ENCODE results near the gene CTNNA3.

CTNNA3 gene

DNA sequence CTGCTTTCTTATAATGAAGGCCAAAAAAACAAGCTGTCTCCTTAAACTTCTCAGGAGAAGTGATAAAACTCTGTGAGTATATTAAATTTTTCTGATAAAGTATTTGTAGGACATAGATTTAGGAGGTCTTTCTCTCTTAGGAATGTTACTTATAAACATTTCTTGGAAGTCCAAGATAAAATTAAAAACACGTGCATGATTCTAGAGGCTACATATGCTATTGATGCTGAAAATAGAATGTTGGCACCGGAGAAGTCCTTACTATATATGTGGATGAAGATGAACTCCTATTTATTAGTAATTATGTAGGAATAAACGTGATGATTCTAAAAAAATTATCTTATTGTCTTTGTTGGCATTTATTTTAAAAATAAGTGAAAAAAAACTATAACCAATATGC is 1011.4 kb downstream of the CTNNA3 start:
- H3K9ac ChIP-seq (ENCODE audit: low read length): no peak overlapping the region
- H3K36me3 ChIP-seq (ENCODE audit: control insufficient read depth, low read depth, low read length): no peaks in the 10 kb centered on the region
- H3K27me3 ChIP-seq (ENCODE audit: control insufficient read depth, insufficient read depth, low read length): no peaks in the 10 kb centered on the region
- H3K9me3 ChIP-seq (ENCODE audit: control insufficient read depth, low read depth, low read length): no peaks in the 10 kb centered on the region
- no peak overlapping the region for H3K4me3 ChIP-seq (ENCODE audit: low read length)
- no peaks in the 10 kb centered on the region for H3K4me1 ChIP-seq (ENCODE audit: control insufficient read depth, low read depth, low read length)
- no peak overlapping the region for H3K27ac ChIP-seq (ENCODE audit: low read length)

DNA sequence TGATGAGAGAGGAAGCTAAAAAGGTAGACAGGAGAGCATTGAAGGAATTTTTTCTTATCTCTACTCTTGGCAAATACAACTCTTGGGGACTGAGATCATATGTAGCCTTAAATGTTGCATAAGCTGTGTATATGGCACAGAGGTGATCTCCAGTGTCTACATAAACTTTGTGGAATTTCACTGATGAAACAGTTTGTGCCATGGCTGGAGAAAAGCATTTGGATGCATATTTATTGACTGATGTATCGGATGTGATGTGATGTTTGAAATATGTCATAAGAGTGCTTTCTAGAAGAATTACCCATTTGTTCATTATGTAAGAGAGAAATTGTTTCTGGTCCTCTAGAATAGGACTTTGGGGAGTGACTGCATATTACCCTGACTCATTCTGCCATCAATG is 1015.1 kb downstream of the CTNNA3 start:
- Histone ChIP-seq H3K27me3 (ENCODE audit: control insufficient read depth, insufficient read depth, low read length) (no peaks in the 10 kb centered on the region), H3K27ac (ENCODE audit: low read length) (no peak overlapping the region), H3K9ac (ENCODE audit: low read length) (no peak overlapping the region)

GRCh38 chr10:66678521-66678920 is 1017.5 kb downstream of the CTNNA3 start:
- no peak overlapping the region for H3K4me3 ChIP-seq (ENCODE audit: low read length)
- H3K9ac ChIP-seq (ENCODE audit: low read length): no peak overlapping the region
- no peaks in the 10 kb centered on the region for H3K27me3 ChIP-seq (ENCODE audit: control insufficient read depth, insufficient read depth, low read length)
- no peak overlapping the region for H3K27ac ChIP-seq (ENCODE audit: low read length)
- H3K36me3 ChIP-seq (ENCODE audit: control insufficient read depth, low read depth, low read length): no peaks in the 10 kb centered on the region
- no peaks in the 10 kb centered on the region for H3K4me1 ChIP-seq (ENCODE audit: control insufficient read depth, low read depth, low read length)
- H3K9me3 ChIP-seq (ENCODE audit: control insufficient read depth, low read depth, low read length): no peaks in the 10 kb centered on the region

More for the DNA sequence above, 1015.1 kb downstream of the CTNNA3 start:
- Histone ChIP-seq H3K9me3 (ENCODE audit: control insufficient read depth, low read depth, low read length) (no peaks in the 10 kb centered on the region), H3K4me3 (ENCODE audit: low read length) (no peak overlapping the region), H3K4me1 (ENCODE audit: control insufficient read depth, low read depth, low read length) (no peaks in the 10 kb centered on the region), H3K36me3 (ENCODE audit: control insufficient read depth, low read depth, low read length) (no peaks in the 10 kb centered on the region)

- no peak overlapping the region for H3K4me3 ChIP-seq (ENCODE audit: low read length)
- no peaks in the 10 kb centered on the region for H3K27me3 ChIP-seq (ENCODE audit: control insufficient read depth, insufficient read depth, low read length)
- no peaks in the 10 kb centered on the region for H3K4me1 ChIP-seq (ENCODE audit: control insufficient read depth, low read depth, low read length)
- H3K9me3 ChIP-seq (ENCODE audit: control insufficient read depth, low read depth, low read length): no peaks in the 10 kb centered on the region
- no peak overlapping the region for H3K9ac ChIP-seq (ENCODE audit: low read length)
- H3K27ac ChIP-seq (ENCODE audit: low read length): no peak overlapping the region
- no peaks in the 10 kb centered on the region for H3K36me3 ChIP-seq (ENCODE audit: control insufficient read depth, low read depth, low read length)
Measured at GRCh38 chr10:66673071-66673470, 1022.9 kb downstream of the CTNNA3 start.

DNA sequence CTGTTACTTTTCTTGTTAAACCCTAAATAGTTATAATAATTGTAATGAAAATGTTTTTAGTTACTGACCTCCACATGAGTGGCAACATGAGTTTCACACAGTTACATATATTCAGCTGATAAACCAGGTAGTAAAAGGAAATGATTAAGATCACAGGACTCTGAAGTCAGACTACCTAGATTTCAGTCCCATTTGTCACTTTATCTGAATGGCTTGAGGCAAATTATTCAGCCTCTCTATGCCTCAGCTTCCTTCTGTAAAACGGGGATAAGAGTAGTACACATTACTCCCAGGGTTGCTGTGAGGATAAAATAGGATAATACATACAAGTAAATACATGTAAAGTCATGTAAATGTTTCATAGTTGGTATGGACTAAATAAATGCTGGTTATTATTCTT is 1024.4 kb downstream of the CTNNA3 start:
- Histone ChIP-seq H3K27me3 (ENCODE audit: control insufficient read depth, insufficient read depth, low read length) (no peaks in the 10 kb centered on the region), H3K9ac (ENCODE audit: low read length) (no peak overlapping the region), H3K4me3 (ENCODE audit: low read length) (no peak overlapping the region), H3K27ac (ENCODE audit: low read length) (no peak overlapping the region), H3K4me1 (ENCODE audit: control insufficient read depth, low read depth, low read length) (no peaks in the 10 kb centered on the region), H3K36me3 (ENCODE audit: control insufficient read depth, low read depth, low read length) (no peaks in the 10 kb centered on the region), H3K9me3 (ENCODE audit: control insufficient read depth, low read depth, low read length) (no peaks in the 10 kb centered on the region)

- Histone ChIP-seq H3K9me3 (ENCODE audit: control insufficient read depth, low read depth, low read length) (no peaks in the 10 kb centered on the region), H3K4me3 (ENCODE audit: low read length) (no peak overlapping the region), H3K27me3 (ENCODE audit: control insufficient read depth, insufficient read depth, low read length) (no peaks in the 10 kb centered on the region), H3K36me3 (ENCODE audit: control insufficient read depth, low read depth, low read length) (no peaks in the 10 kb centered on the region), H3K27ac (ENCODE audit: low read length) (no peak overlapping the region), H3K4me1 (ENCODE audit: control insufficient read depth, low read depth, low read length) (no peaks in the 10 kb centered on the region), H3K9ac (ENCODE audit: low read length) (no peak overlapping the region)
Measured at GRCh38 chr10:66671064-66671463, 1024.9 kb downstream of the CTNNA3 start.

GRCh38 chr10:66656499-66656898 is 1039.5 kb downstream of the CTNNA3 start:
- no peak overlapping the region for H3K9ac ChIP-seq (ENCODE audit: low read length)
- H3K4me3 ChIP-seq (ENCODE audit: low read length): no peak overlapping the region
- H3K9me3 ChIP-seq (ENCODE audit: control insufficient read depth, low read depth, low read length): peaks cover 4% of the 10 kb centered on the region

DNA sequence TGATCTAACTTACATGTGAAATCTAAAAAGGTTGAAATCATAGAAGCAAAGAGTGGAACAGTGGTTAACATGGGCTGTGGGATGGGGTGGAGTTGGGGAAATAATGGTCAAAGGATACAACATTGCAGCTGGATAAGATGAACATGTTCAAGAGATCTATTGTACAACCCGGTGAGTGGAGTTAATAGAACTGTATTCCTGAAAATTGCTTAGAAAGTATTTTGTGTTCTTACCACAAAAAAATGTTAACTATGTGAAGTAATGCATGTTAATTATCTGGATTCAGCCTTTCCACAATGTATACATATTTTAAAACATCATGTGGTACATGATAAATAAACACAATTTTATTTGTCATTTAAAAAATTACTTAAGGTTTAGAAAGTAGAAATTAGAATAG is 1041.1 kb downstream of the CTNNA3 start:
- Histone ChIP-seq H3K27ac (ENCODE audit: low read length) (no peak overlapping the region), H3K9me3 (ENCODE audit: control insufficient read depth, low read depth, low read length) (peaks cover 4% of the 10 kb centered on the region), H3K4me3 (ENCODE audit: low read length) (no peak overlapping the region), H3K27me3 (ENCODE audit: control insufficient read depth, insufficient read depth, low read length) (no peaks in the 10 kb centered on the region), H3K9ac (ENCODE audit: low read length) (no peak overlapping the region), H3K36me3 (ENCODE audit: control insufficient read depth, low read depth, low read length) (no peaks in the 10 kb centered on the region), H3K4me1 (ENCODE audit: control insufficient read depth, low read depth, low read length) (no peaks in the 10 kb centered on the region)

More at GRCh38 chr10:66656499-66656898, 1039.5 kb downstream of the CTNNA3 start:
- Histone ChIP-seq H3K36me3 (ENCODE audit: control insufficient read depth, low read depth, low read length) (no peaks in the 10 kb centered on the region), H3K27ac (ENCODE audit: low read length) (no peak overlapping the region), H3K4me1 (ENCODE audit: control insufficient read depth, low read depth, low read length) (no peaks in the 10 kb centered on the region), H3K27me3 (ENCODE audit: control insufficient read depth, insufficient read depth, low read length) (no peaks in the 10 kb centered on the region)

- no peaks in the 10 kb centered on the region for H3K27me3 ChIP-seq (ENCODE audit: control insufficient read depth, insufficient read depth, low read length)
- H3K4me3 ChIP-seq (ENCODE audit: low read length): no peak overlapping the region
- no peaks in the 10 kb centered on the region for H3K36me3 ChIP-seq (ENCODE audit: control insufficient read depth, low read depth, low read length)
- no peak overlapping the region for H3K9ac ChIP-seq (ENCODE audit: low read length)
- H3K9me3 ChIP-seq (ENCODE audit: control insufficient read depth, low read depth, low read length): peaks cover 4% of the 10 kb centered on the region
- H3K27ac ChIP-seq (ENCODE audit: low read length): no peak overlapping the region
- no peaks in the 10 kb centered on the region for H3K4me1 ChIP-seq (ENCODE audit: control insufficient read depth, low read depth, low read length)
Measured at GRCh38 chr10:66651308-66652082, 1044.5 kb downstream of the CTNNA3 start.

- Histone ChIP-seq H3K4me3 (ENCODE audit: low read length) (no peak overlapping the region), H3K27me3 (ENCODE audit: control insufficient read depth, insufficient read depth, low read length) (no peaks in the 10 kb centered on the region), H3K27ac (ENCODE audit: low read length) (no peak overlapping the region), H3K4me1 (ENCODE audit: control insufficient read depth, low read depth, low read length) (no peaks in the 10 kb centered on the region), H3K9ac (ENCODE audit: low read length) (no peak overlapping the region), H3K36me3 (ENCODE audit: control insufficient read depth, low read depth, low read length) (no peaks in the 10 kb centered on the region), H3K9me3 (ENCODE audit: control insufficient read depth, low read depth, low read length) (peaks cover 8% of the 10 kb centered on the region)
Measured at GRCh38 chr10:66649626-66650025, 1046.4 kb downstream of the CTNNA3 start.

- H3K27ac ChIP-seq (ENCODE audit: low read length): no peak overlapping the region
- H3K4me3 ChIP-seq (ENCODE audit: low read length): no peak overlapping the region
Measured at GRCh38 chr10:66642217-66642616, 1053.8 kb downstream of the CTNNA3 start.

GRCh38 chr10:66639371-66639770 is 1056.6 kb downstream of the CTNNA3 start:
- Histone ChIP-seq H3K4me3 (ENCODE audit: low read length) (no peak overlapping the region), H3K4me1 (ENCODE audit: control insufficient read depth, low read depth, low read length) (no peaks in the 10 kb centered on the region), H3K36me3 (ENCODE audit: control insufficient read depth, low read depth, low read length) (no peaks in the 10 kb centered on the region), H3K9me3 (ENCODE audit: control insufficient read depth, low read depth, low read length) (no peaks in the 10 kb centered on the region), H3K27me3 (ENCODE audit: control insufficient read depth, insufficient read depth, low read length) (no peaks in the 10 kb centered on the region), H3K9ac (ENCODE audit: low read length) (no peak overlapping the region), H3K27ac (ENCODE audit: low read length) (no peak overlapping the region)

More at GRCh38 chr10:66642217-66642616, 1053.8 kb downstream of the CTNNA3 start:
- H3K9me3 ChIP-seq (ENCODE audit: control insufficient read depth, low read depth, low read length): peaks cover 4% of the 10 kb centered on the region
- H3K27me3 ChIP-seq (ENCODE audit: control insufficient read depth, insufficient read depth, low read length): no peaks in the 10 kb centered on the region
- H3K9ac ChIP-seq (ENCODE audit: low read length): no peak overlapping the region
- H3K4me1 ChIP-seq (ENCODE audit: control insufficient read depth, low read depth, low read length): no peaks in the 10 kb centered on the region
- H3K36me3 ChIP-seq (ENCODE audit: control insufficient read depth, low read depth, low read length): no peaks in the 10 kb centered on the region
